Activated B cell treated with CpG ODN at 0.5 μM for 24 hours (primary cell): Measurements from ENCODE around the gene ELL2. TPM values are rescaled to one million over a fixed set of nuclear protein-coding genes. Genes with fewer than 3 reads are reported as not detected.
A peak's percentile ranks its signal among the peaks of the same experiment; 100 is the strongest.

Experiments used
- ATAC-seq: fragments of 200-7000 bp; cut with Tn5 transposase; one replicate; pipeline ENCODE4 v1.10.0; 2021; ENCODE audit warnings: low read depth, mild to moderate bottlenecking, moderate library complexity
- CTCF ChIA-PET: fragments of 350-600 bp; sonication (Branson Sonifier 250); formaldehyde crosslinking; loops from one replicate; lab custom pipeline; 2021; ENCODE audit warnings: antibody characterized with exemption; lab: Charles Lee
- POLR2A ChIA-PET: fragments of 350-600 bp; sonication (Branson Sonifier 250); formaldehyde crosslinking; loops from one replicate; lab custom pipeline; 2021; ENCODE audit warnings: antibody characterized with exemption; lab: Charles Lee
- DNase-seq: peaks from one replicate; pipeline ENCODE4 v3.0.0; 2022
- H3K27ac Mint-ChIP-seq: one replicate; pipeline ENCODE4 v1.8.0; 2020; ENCODE audit warnings: mixed read lengths
- H3K27me3 Mint-ChIP-seq: one replicate; pipeline ENCODE4 v1.8.0; 2021; ENCODE audit warnings: mixed read lengths
- H3K36me3 Mint-ChIP-seq: one replicate; pipeline ENCODE4 v1.8.0; 2021; ENCODE audit warnings: low read depth, mixed read lengths
- H3K4me1 Mint-ChIP-seq: one replicate; pipeline ENCODE4 v1.8.0; 2021; ENCODE audit warnings: mixed read lengths
- H3K4me3 Mint-ChIP-seq: one replicate; pipeline ENCODE4 v1.8.0; 2020; ENCODE audit warnings: mild to moderate bottlenecking, mixed read lengths
- H3K9me3 Mint-ChIP-seq: one replicate; pipeline ENCODE4 v1.8.0; 2020; ENCODE audit warnings: mixed read lengths
- CTCF ChIP-seq: fragments of 200-600 bp; IDR thresholded peaks from one replicate; pipeline ENCODE4 v1.8.0; 2022; ENCODE audit warnings: antibody characterized with exemption, mild to moderate bottlenecking
- intact Hi-C: fragments of 100-400 bp; cut with micrococcal nuclease; formaldehyde crosslinking; loops from one replicate; pipeline ENCODE4 v1.15.1; 2024
- total RNA-seq: library from RNA; stranded (reverse); gene quantifications from 2 replicates; pipeline ENCODE4 v1.2.3, GENCODE V29; 2022

ELL2 gene
- 52.9 and 56.0 TPM in 2 replicates for total RNA-seq

GRCh38 chr5:95961617-95962474, at the start of gene ELL2:
ELL2 (minus strand) TSS chr5:95961851; CDS start chr5:95961721, 130 bp downstream.
- DNase-seq (peak; percentile 92), ATAC-seq (peak; percentile 84)
- intact Hi-C loops: loop anchor here (1.0 to 5.0 kb wide), 13 partner anchors 34 to 1221 kb away; partner anchors contain the start of genes ARSK, CAST, GLRX and RFESD
- no peak for TF ChIP-seq CTCF
- POLR2A ChIA-PET: interaction anchor here (0.9 to 3.8 kb wide), 10 partner anchors 11 to 315 kb away, joined by 3 to 26 read pairs (median 5); partner anchors contain the start of genes RFESD and RHOBTB3
- Mint-ChIP-seq H3K4me1 (peaks cover 48% of the 10 kb centered on the region), H3K4me3 (peak within 1 kb of the TSS; percentile 99), H3K36me3 (peaks cover 30% of the 10 kb centered on the region), H3K27ac (peak within 1 kb of the TSS; percentile 97), H3K9me3 (no peaks in the 10 kb centered on the region), H3K27me3 (no peaks in the 10 kb centered on the region)
- CTCF ChIA-PET: interaction anchor here (0.7 to 2.4 kb wide), 10 partner anchors 9 to 376 kb away, joined by 3 to 16 read pairs (median 3); no protein-coding TSS in a partner anchor

GRCh38 chr5:96008987-96009647, 47.5 kb upstream of the ELL2 start:
- Mint-ChIP-seq H3K4me3 (no peak overlapping the region), H3K27me3 (no peaks in the 10 kb centered on the region)
- POLR2A ChIA-PET: no interaction called here

GRCh38 chr5:96008487-96008886, 46.8 kb upstream of the ELL2 start:
- intact Hi-C loops: no loop called here
- TF ChIP-seq CTCF: no peak
- ChIA-PET POLR2A (no interaction called here), CTCF (no interaction called here)
- Mint-ChIP-seq H3K4me1 (no peaks in the 10 kb centered on the region), H3K9me3 (peaks cover 6% of the 10 kb centered on the region), H3K4me3 (no peak overlapping the region), H3K27ac (no peak overlapping the region), H3K27me3 (no peaks in the 10 kb centered on the region), H3K36me3 (no peaks in the 10 kb centered on the region)
- DNase-seq (no peak), ATAC-seq (no peak)

More at GRCh38 chr5:96008987-96009647, 47.5 kb upstream of the ELL2 start:
- no peak for TF ChIP-seq CTCF
- H3K36me3 Mint-ChIP-seq: no peaks in the 10 kb centered on the region
- H3K4me1 Mint-ChIP-seq: no peaks in the 10 kb centered on the region
- intact Hi-C loops: no loop called here
- peaks cover 6% of the 10 kb centered on the region for H3K9me3 Mint-ChIP-seq
- no peak overlapping the region for H3K27ac Mint-ChIP-seq
- ATAC-seq (no peak), DNase-seq (no peak)
- CTCF ChIA-PET: no interaction called here

DNA sequence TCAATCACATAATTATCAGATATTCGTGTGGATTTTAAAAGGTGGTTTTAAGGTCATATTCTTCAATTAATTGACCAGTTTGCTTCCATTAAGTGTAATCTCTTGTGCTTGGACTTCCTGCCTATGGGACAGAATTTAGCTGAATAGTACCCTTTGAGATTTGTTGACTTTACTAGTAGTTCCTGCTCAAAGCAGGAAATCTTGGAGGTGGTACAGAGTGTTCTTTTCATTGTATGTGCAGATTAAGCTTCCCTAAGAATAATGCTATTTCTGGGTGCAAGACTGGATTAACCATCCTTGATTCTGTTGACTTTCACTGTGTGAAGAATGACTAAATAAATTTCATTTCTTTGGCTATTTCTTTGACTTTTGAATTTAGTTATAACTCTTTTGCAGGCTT, 45.4 kb upstream of the ELL2 start:
- ChIA-PET POLR2A (no interaction called here), CTCF (no interaction called here)
- Mint-ChIP-seq H3K36me3 (no peaks in the 10 kb centered on the region), H3K4me3 (no peak overlapping the region), H3K27ac (no peak overlapping the region), H3K9me3 (peaks cover 3% of the 10 kb centered on the region), H3K27me3 (no peaks in the 10 kb centered on the region), H3K4me1 (no peaks in the 10 kb centered on the region)
- intact Hi-C loops: no loop called here
- no peak for TF ChIP-seq CTCF
- DNase-seq (no peak), ATAC-seq (no peak)

DNA sequence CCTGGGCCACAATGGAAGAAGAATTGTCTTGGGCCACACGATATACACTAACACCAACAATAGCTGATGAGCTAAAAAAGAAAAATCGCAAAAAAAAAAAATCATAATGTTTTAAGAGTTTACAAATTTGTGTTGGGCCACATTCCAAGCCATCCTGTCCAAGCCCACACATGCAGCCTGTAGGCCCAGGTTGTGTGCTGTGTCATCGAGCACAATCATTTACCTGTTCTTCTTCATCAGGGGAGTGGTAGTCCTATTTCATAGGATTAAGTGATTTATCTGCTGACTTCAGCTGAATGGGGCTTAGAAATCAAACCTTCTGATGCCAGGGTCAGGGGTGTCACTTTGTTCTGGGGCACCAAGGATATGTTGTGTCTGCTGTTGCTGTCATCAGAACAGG, 44.6 kb upstream of the ELL2 start:
- CTCF ChIA-PET: no interaction called here
- no peaks in the 10 kb centered on the region for H3K36me3 Mint-ChIP-seq

More for the DNA sequence above, 44.6 kb upstream of the ELL2 start:
- ATAC-seq (no peak), DNase-seq (no peak)
- Mint-ChIP-seq H3K9me3 (peaks cover 3% of the 10 kb centered on the region), H3K27ac (no peak overlapping the region), H3K27me3 (no peaks in the 10 kb centered on the region), H3K4me3 (no peak overlapping the region), H3K4me1 (no peaks in the 10 kb centered on the region)
- POLR2A ChIA-PET: no interaction called here
- intact Hi-C loops: no loop called here
- TF ChIP-seq CTCF: no peak
